IMR-90 (cell line): Measurements from ENCODE around the gene NOXA1. TPM values are rescaled to one million over a fixed set of nuclear protein-coding genes. Genes with fewer than 3 reads are reported as not detected.

ENCODE experiments used
- ATAC-seq: fragments of 200-7000 bp; cut with Tn5 transposase; 2 replicates; pipeline ENCODE4 v1.9.1; 2020; ENCODE audit warnings: low read depth, mild to moderate bottlenecking, moderate library complexity
- BruUV-seq: library from RNA; stranded (reverse); fragments of 400-500 nt; replicated peaks from 2 replicates; lab custom pipeline; 2021; lab: Mats Ljungman, UMichigan
- CTCF ChIA-PET: fragments of 300-600 bp; formaldehyde crosslinking; extraction: SDS; loops from one replicate; lab custom pipeline; 2021; ENCODE audit warnings: antibody characterized with exemption; lab: Yijun Ruan, JAX
- POLR2A ChIA-PET: fragments of 300-600 bp; sonication (Branson Sonifier 250); formaldehyde crosslinking; loops from one replicate; lab custom pipeline; 2022; ENCODE audit warnings: antibody characterized with exemption; ENCODE audit not compliant: unreplicated experiment; lab: Charles Lee
- DNase-seq: peaks from one replicate; pipeline ENCODE4 v3.0.0; 2013
- H2AFZ ChIP-seq: replicated peaks from 2 replicates; pipeline ENCODE3; 2013; ENCODE audit warnings: low read length, mild to moderate bottlenecking; ENCODE audit not compliant: poor library complexity
- H2AK5ac ChIP-seq: 2 replicates; pipeline ENCODE4 v1.6.1; 2013; ENCODE audit warnings: low read depth, low read length, inconsistent platforms
- H2AK9ac ChIP-seq: replicated peaks from 2 replicates; pipeline ENCODE3; 2013; ENCODE audit warnings: mild to moderate bottlenecking, low read depth, low read length, moderate library complexity; ENCODE audit not compliant: poor library complexity
- H2BK120ac ChIP-seq: 2 replicates; pipeline ENCODE4 v1.6.1; 2013; ENCODE audit warnings: low read depth, low read length, inconsistent platforms
- H2BK15ac ChIP-seq: 3 replicates; pipeline ENCODE4 v1.6.1; 2013; ENCODE audit warnings: low read depth, low read length, inconsistent platforms
- H2BK20ac ChIP-seq: 2 replicates; pipeline ENCODE4 v1.6.1; 2013; ENCODE audit warnings: low read depth, mild to moderate bottlenecking, inconsistent platforms, low read length, moderate library complexity
- H2BK5ac ChIP-seq: 2 replicates; pipeline ENCODE4 v1.6.1; 2013; ENCODE audit warnings: mild to moderate bottlenecking, low read depth, low read length, inconsistent platforms; ENCODE audit not compliant: poor library complexity, severe bottlenecking
- H3K14ac ChIP-seq: replicated peaks from 2 replicates; pipeline ENCODE4 v1.6.1; 2013; ENCODE audit warnings: low read depth, low read length, inconsistent platforms
- H3K18ac ChIP-seq: 2 replicates; pipeline ENCODE4 v1.6.1; 2013; ENCODE audit warnings: low read depth, low read length, control low read depth
- H3K23ac ChIP-seq: 2 replicates; pipeline ENCODE4 v1.6.1; 2013; ENCODE audit warnings: low read depth, low read length, inconsistent platforms
- H3K27ac ChIP-seq: 2 replicates; pipeline ENCODE4 v1.5.1; 2013; ENCODE audit warnings: mild to moderate bottlenecking, control low read depth, low read length; ENCODE audit not compliant: insufficient read depth
- H3K27me3 ChIP-seq: 2 replicates; pipeline ENCODE4 v1.6.1; 2013; ENCODE audit warnings: low read length; ENCODE audit not compliant: control insufficient read depth, insufficient read depth
- H3K36me3 ChIP-seq: 2 replicates; pipeline ENCODE4 v1.6.1; 2013; ENCODE audit warnings: low read length, mixed read lengths; ENCODE audit not compliant: control insufficient read depth, insufficient read depth
- H3K4ac ChIP-seq: 2 replicates; pipeline ENCODE4 v1.6.1; 2013; ENCODE audit warnings: low read depth, low read length, inconsistent platforms
- H3K4me1 ChIP-seq: 2 replicates; pipeline ENCODE4 v1.6.1; 2013; ENCODE audit warnings: low read length, mixed read lengths; ENCODE audit not compliant: control insufficient read depth, insufficient read depth
- H3K4me2 ChIP-seq: 2 replicates; pipeline ENCODE4 v1.6.1; 2013; ENCODE audit warnings: low read depth, mild to moderate bottlenecking, control low read depth, low read length, moderate library complexity
- H3K4me3 ChIP-seq: 2 replicates; pipeline ENCODE4 v1.5.1; 2013; ENCODE audit warnings: low read depth, mild to moderate bottlenecking, control low read depth, low read length, moderate library complexity; ENCODE audit not compliant: insufficient read depth
- H3K56ac ChIP-seq: 2 replicates; pipeline ENCODE4 v1.6.1; 2013; ENCODE audit warnings: low read length, inconsistent platforms; ENCODE audit not compliant: insufficient read depth; ENCODE audit errors: extremely low read depth
- H3K79me1 ChIP-seq, 2 experiments: 2 replicates each; pipeline ENCODE4 v1.6.1; 2013; ENCODE audit warnings: low read length in 2 of 2, inconsistent platforms in 1 of 2, low read depth in 1 of 2
- H3K9ac ChIP-seq: 2 replicates; pipeline ENCODE4 v1.6.1; 2013; ENCODE audit warnings: low read depth, low read length, control low read depth
- H3K9me1 ChIP-seq: 2 replicates; pipeline ENCODE4 v1.6.1; 2013; ENCODE audit warnings: low read length, inconsistent platforms; ENCODE audit not compliant: insufficient read depth
- H3K9me3 ChIP-seq: 2 replicates; pipeline ENCODE4 v1.6.1; 2013; ENCODE audit warnings: low read length; ENCODE audit not compliant: control insufficient read depth, insufficient read depth
- H4K20me1 ChIP-seq: 2 replicates; pipeline ENCODE4 v1.6.1; 2013; ENCODE audit warnings: low read length, inconsistent platforms; ENCODE audit not compliant: insufficient read depth
- H4K5ac ChIP-seq: 2 replicates; pipeline ENCODE4 v1.6.1; 2013; ENCODE audit warnings: mild to moderate bottlenecking, low read depth, low read length, control low read depth
- H4K8ac ChIP-seq, 2 experiments: 2 replicates each; pipeline ENCODE4 v1.6.1; 2013; ENCODE audit warnings: low read depth in 2 of 2, low read length in 2 of 2, control low read depth in 1 of 2, inconsistent platforms in 1 of 2
- H4K91ac ChIP-seq: 2 replicates; pipeline ENCODE4 v1.6.1; 2013; ENCODE audit warnings: low read depth, low read length, inconsistent platforms; ENCODE audit not compliant: insufficient read depth
- BHLHE40 ChIP-seq: fragments of 150-350 bp; IDR thresholded peaks from 2 replicates; pipeline ENCODE4 v1.6.1; 2016; ENCODE audit warnings: mild to moderate bottlenecking, low read depth, low read length
- FOS ChIP-seq: fragments of 150-350 bp; IDR thresholded peaks from 2 replicates; pipeline ENCODE4 v1.6.1; 2016; ENCODE audit warnings: low read depth, low read length
- MAFK ChIP-seq: IDR thresholded peaks from 2 replicates; pipeline ENCODE4 v1.6.1; 2012; ENCODE audit warnings: low read depth, low read length, improper control_type of control experiment
- MAZ ChIP-seq: IDR thresholded peaks from 2 replicates; pipeline ENCODE4 v1.6.1; 2012; ENCODE audit warnings: low read depth, mild to moderate bottlenecking, low read length, improper control_type of control experiment, moderate library complexity, borderline replicate concordance
- NFE2L2 ChIP-seq: fragments of 150-350 bp; IDR thresholded peaks from 2 replicates; pipeline ENCODE4 v1.6.1; 2016; ENCODE audit warnings: low read depth, mild to moderate bottlenecking, low read length
- RAD21 ChIP-seq: IDR thresholded peaks from 2 replicates; pipeline ENCODE4 v1.6.1; 2012; ENCODE audit warnings: low read length, improper control_type of control experiment
- RCOR1 ChIP-seq: IDR thresholded peaks from 2 replicates; pipeline ENCODE4 v1.6.1; 2012; ENCODE audit warnings: mild to moderate bottlenecking, low read length, improper control_type of control experiment; ENCODE audit not compliant: insufficient replicate concordance
- RFX5 ChIP-seq: IDR thresholded peaks from 2 replicates; pipeline ENCODE4 v1.8.0; 2012; ENCODE audit warnings: low read depth, mild to moderate bottlenecking, low read length, moderate library complexity
- SMC3 ChIP-seq: fragments of 150-350 bp; IDR thresholded peaks from 2 replicates; pipeline ENCODE4 v1.6.1; 2016; ENCODE audit warnings: low read depth, mild to moderate bottlenecking, antibody characterized with exemption, low read length, moderate library complexity
- WGBS, 2 experiments: methylation state at CpG; one replicate each; pipeline versions ENCODE4 v1.1.5 to v1.1.7; 2013; ENCODE audit warnings: missing lambda C conversion rate in 2 of 2; ENCODE audit not compliant: insufficient read length in 1 of 2; ENCODE audit errors: extremely low coverage in 2 of 2; 5-methylcytosine and 5-hydroxymethylcytosine counted together
- dilution Hi-C: fragments of 300-500 bp; cut with HindIII; formaldehyde crosslinking; loops from one replicate; pipeline ENCODE4 v1.14.3; 2018; ENCODE audit warnings: low sequenced_read_pairs; ENCODE audit not compliant: unreplicated experiment
- in situ Hi-C: fragments of 300-500 bp; cut with MboI; formaldehyde crosslinking; loops from 3 replicates; pipeline ENCODE4 v1.14.3; 2019; ENCODE audit warnings: low sequenced_read_pairs, inconsistent platforms, mixed read lengths
- intact Hi-C: fragments of 100-400 bp; cut with micrococcal nuclease; formaldehyde crosslinking; loops from 2 replicates; pipeline ENCODE4 v1.10.0; 2022
- polyA plus RNA-seq, 3 experiments: library from polyadenylated mRNA; depleted of rRNA; stranded (reverse); fragments of >200 nt; gene quantifications; 2 replicates each; pipeline ENCODE4 v1.2.3, GENCODE V29; 2012; ENCODE audit warnings: low replicate concordance in 1 of 3
- total RNA-seq: library from RNA; depleted of rRNA; stranded (reverse); fragments of >200 nt; gene quantifications from 2 replicates; pipeline ENCODE4 v1.2.3, GENCODE V29; 2012
- TF ChIP-seq, protein P1 (sequence below): conservative IDR thresholded peaks from 2 replicates; pipeline ENCODE4 v1.5.1; 2012; ENCODE audit warnings: mild to moderate bottlenecking, low read depth, low read length, improper control_type of control experiment

Gene NOXA1
- total and polyA plus RNA-seq, 2 of the 4 experiments (the other 2 are of a cell fraction): 0.17 TPM; not detected in 1

DNA sequence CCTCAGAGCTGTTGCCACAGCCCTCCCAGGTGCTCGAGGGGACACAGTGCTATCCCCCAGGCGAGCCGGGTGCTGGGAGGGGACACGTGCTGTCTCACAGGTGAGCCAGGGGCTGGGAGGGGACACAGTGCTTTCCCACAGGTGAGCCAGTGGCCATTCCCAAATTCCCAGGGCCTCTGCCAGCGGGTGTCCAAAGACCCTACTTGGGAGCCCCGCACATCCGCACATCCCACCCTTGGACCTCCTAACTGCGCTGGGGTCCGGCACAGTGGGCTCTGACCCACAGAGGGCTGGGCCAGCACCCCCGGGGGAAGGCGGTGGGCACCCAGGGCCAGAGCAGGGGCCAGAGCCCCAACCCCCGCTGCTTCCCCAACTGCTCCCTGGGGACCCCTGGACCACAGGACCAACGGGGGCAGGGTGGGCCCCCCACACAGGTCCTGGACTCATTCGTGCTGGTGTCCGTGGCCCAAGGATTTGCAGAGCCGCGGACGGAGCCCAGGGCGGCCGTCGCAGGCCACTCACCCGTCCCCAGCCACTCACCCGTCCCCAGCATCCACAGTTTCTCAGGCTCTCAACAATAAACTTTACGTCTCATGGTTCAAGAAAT, 18.1 kb upstream of the NOXA1 start:
- H4K91ac ChIP-seq: no peak overlapping the region
- H3K27me3 ChIP-seq: no peaks in the 10 kb centered on the region
- no peak overlapping the region for H2AFZ ChIP-seq
- H2BK120ac ChIP-seq: no peak overlapping the region
- no peak overlapping the region for H3K4me2 ChIP-seq
- in situ Hi-C loops (loop anchor here (5.0 kb wide), 1 partner anchor 113 kb away; no protein-coding TSS in a partner anchor), intact Hi-C loops (no loop called here), dilution Hi-C loops (no loop called here)
- H3K9me3 ChIP-seq: no peaks in the 10 kb centered on the region
- H4K20me1 ChIP-seq: no peaks in the 10 kb centered on the region
- H3K4ac ChIP-seq: no peak overlapping the region
- no peak overlapping the region for H2AK5ac ChIP-seq
- H3K36me3 ChIP-seq: no peaks in the 10 kb centered on the region
- DNase-seq (no peak), ATAC-seq (no peak)
- H2AK9ac ChIP-seq: no peak overlapping the region
- H4K5ac ChIP-seq: no peak overlapping the region
- no peaks in the 10 kb centered on the region for H3K9me1 ChIP-seq
- H4K8ac ChIP-seq: no peak overlapping the region
- POLR2A ChIA-PET: no interaction called here
- no peaks in the 10 kb centered on the region; a peak in 2 of 4 replicates for H3K79me1 ChIP-seq
- H2BK15ac ChIP-seq: no peak overlapping the region
- H3K14ac ChIP-seq: no peak overlapping the region
- H3K4me1 ChIP-seq: peaks cover 5% of the 10 kb centered on the region; the same call in 1 of the 2 replicates
- 96% methylated on average over 6 of the region's 24 CpGs; no CpG with 5 or more reads in 1 of the 2 experiments for WGBS, 2 experiments
- H2BK20ac ChIP-seq: no peak overlapping the region
- CTCF ChIA-PET: interaction anchor here (0.6 kb wide), 1 partner anchor 40 kb away, joined by 3 read pairs; no protein-coding TSS in a partner anchor
- H3K56ac ChIP-seq: no peak overlapping the region
- H3K23ac ChIP-seq: no peak overlapping the region
- no peak overlapping the region for H3K9ac ChIP-seq
- H3K18ac ChIP-seq: no peak overlapping the region
- H2BK5ac ChIP-seq: no peak overlapping the region
- BruUV-seq: no TSS peak
- H3K27ac ChIP-seq: no peak overlapping the region
- no peak overlapping the region for H3K4me3 ChIP-seq
- TF ChIP-seq NFE2L2 (no peak), MAFK (no peak), SMC3 (no peak), BHLHE40 (no peak), FOS (no peak), MAZ (no peak), RFX5 (no peak), RCOR1 (no peak), RAD21 (no peak)
- TF ChIP-seq, protein P1, sequence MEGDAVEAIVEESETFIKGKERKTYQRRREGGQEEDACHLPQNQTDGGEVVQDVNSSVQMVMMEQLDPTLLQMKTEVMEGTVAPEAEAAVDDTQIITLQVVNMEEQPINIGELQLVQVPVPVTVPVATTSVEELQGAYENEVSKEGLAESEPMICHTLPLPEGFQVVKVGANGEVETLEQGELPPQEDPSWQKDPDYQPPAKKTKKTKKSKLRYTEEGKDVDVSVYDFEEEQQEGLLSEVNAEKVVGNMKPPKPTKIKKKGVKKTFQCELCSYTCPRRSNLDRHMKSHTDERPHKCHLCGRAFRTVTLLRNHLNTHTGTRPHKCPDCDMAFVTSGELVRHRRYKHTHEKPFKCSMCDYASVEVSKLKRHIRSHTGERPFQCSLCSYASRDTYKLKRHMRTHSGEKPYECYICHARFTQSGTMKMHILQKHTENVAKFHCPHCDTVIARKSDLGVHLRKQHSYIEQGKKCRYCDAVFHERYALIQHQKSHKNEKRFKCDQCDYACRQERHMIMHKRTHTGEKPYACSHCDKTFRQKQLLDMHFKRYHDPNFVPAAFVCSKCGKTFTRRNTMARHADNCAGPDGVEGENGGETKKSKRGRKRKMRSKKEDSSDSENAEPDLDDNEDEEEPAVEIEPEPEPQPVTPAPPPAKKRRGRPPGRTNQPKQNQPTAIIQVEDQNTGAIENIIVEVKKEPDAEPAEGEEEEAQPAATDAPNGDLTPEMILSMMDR: no peak
